Muscle layer of duodenum (tissue), 2 donors: ENCODE results near the gene OR5M8.

Experiments used
- H3K27ac ChIP-seq: one replicate; pipeline ENCODE4 v1.7.0; 2013; ENCODE audit warnings: mild to moderate bottlenecking, low read length
- H3K27me3 ChIP-seq: one replicate; pipeline ENCODE4 v1.7.0; 2013; ENCODE audit warnings: low read depth, mild to moderate bottlenecking, control low read depth, low read length
- H3K36me3 ChIP-seq, 2 donors: one replicate each; pipeline ENCODE4 v1.7.0; 2013; ENCODE audit warnings: low read length in 2 of 2, control low read depth in 1 of 2, mild to moderate bottlenecking in 1 of 2; ENCODE audit not compliant: insufficient read depth in 2 of 2, control insufficient read depth in 1 of 2
- H3K4me1 ChIP-seq, 2 donors: one replicate each; pipeline ENCODE4 v1.7.0; 2013; ENCODE audit warnings: low read length in 2 of 2, mild to moderate bottlenecking in 2 of 2, control low read depth in 1 of 2, moderate library complexity in 1 of 2; ENCODE audit not compliant: insufficient read depth in 2 of 2, control insufficient read depth in 1 of 2
- H3K4me3 ChIP-seq, 2 donors: one replicate each; pipeline ENCODE4 v1.7.0; 2013; ENCODE audit warnings: low read length in 2 of 2, low read depth in 1 of 2, mild to moderate bottlenecking in 1 of 2
- H3K9me3 ChIP-seq, 2 donors: one replicate each; pipeline ENCODE4 v1.7.0; 2013; ENCODE audit warnings: low read length in 2 of 2, control low read depth in 1 of 2, mild to moderate bottlenecking in 1 of 2; ENCODE audit not compliant: control insufficient read depth in 1 of 2
- donor health status: healthy.

Gene OR5M8

DNA sequence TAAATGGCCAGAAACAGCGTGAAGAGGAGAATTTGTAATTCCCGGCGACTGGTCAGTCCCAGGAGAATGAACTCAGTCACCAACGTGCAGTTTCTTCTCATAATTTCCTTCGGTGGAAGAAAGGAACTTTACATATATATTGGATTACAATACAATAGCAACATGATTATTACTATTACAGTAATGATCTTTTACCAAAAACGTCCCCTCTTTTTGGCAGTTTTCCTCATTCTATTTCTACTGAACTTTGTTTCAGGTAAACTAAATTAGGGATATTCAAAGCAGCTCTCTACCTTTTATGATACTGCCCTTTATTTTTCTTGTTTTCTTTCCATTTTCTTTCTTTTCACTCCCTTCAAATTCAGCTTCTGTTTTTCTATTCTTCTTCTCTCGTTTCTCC lies at the start of gene OR5M8:
Gene OR5M8, minus strand, starts transcription at position 101 of the 400 bp plus-strand sequence. Its CDS starts 0 bp downstream, at position 101.
- Histone ChIP-seq H3K4me3 (no peak within 1 kb of the TSS), H3K4me1 (no peaks in the 10 kb centered on the region), H3K27me3 (no peaks in the 10 kb centered on the region)

GRCh38 chr11:56533054-56533740 lies 42.0 kb upstream of the OR5M8 start:
- Histone ChIP-seq H3K27ac (no peak overlapping the region), H3K4me1 (no peaks in the 10 kb centered on the region), H3K36me3 (no peaks in the 10 kb centered on the region), H3K4me3 (no peak overlapping the region), H3K27me3 (no peaks in the 10 kb centered on the region), H3K9me3 (no peaks in the 10 kb centered on the region)

More for the DNA sequence above, at the start of gene OR5M8:
- Histone ChIP-seq H3K36me3 (no peaks in the 10 kb centered on the region), H3K9me3 (peaks cover 0 to 3% of the 10 kb centered on the region in 2 donors), H3K27ac (no peak within 1 kb of the TSS)

- Histone ChIP-seq H3K4me3 (no peak overlapping the region), H3K9me3 (no peaks in the 10 kb centered on the region), H3K4me1 (no peaks in the 10 kb centered on the region), H3K27ac (no peak overlapping the region), H3K36me3 (no peaks in the 10 kb centered on the region), H3K27me3 (no peaks in the 10 kb centered on the region)
Observed at GRCh38 chr11:56531856-56532255, 40.7 kb upstream of the OR5M8 start.

DNA sequence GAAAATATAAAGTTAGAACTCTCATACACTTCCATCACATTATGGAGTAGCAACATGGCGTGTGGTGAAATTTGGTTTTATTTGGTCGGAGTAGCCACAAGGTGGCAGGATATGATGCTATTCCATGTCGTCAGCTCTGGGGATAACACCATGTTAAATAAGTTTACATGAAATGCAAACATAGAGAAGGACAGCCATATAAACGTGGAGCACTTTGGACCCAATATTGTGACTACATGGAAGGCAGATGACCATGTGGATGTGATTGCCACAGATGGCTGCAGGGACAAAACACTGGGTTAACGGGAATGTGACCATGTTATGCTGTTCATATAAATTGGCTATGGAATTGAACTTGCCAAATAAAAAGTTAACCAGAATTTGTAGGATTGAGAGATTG lies 30.8 kb upstream of the OR5M8 start:
- H3K4me3 ChIP-seq, result no peak overlapping the region
- H3K27me3 ChIP-seq, result no peaks in the 10 kb centered on the region
- no peaks in the 10 kb centered on the region for H3K4me1 ChIP-seq
- no peak overlapping the region for H3K27ac ChIP-seq
- no peaks in the 10 kb centered on the region for H3K9me3 ChIP-seq
- no peaks in the 10 kb centered on the region for H3K36me3 ChIP-seq

DNA sequence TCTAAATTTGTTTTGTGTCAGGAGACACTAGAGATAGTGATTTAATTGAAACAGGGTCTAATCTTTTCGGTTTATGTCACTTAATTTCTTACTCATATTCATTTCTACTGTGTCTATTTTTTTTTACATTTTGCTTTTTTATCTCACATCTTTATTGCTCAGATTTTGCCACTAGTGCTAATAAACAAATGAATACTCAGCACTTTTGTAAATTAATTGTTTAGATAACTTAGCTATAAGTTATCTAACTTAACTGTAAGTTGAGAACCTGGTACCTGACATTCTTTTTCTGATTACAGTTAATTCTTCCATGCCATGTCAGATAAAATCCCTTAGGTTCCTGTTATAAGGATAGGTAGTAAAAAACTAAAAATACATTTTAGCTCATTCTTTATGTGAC lies 22.1 kb upstream of the OR5M8 start:
- no peaks in the 10 kb centered on the region for H3K9me3 ChIP-seq
- no peak overlapping the region for H3K27ac ChIP-seq
- H3K4me3 ChIP-seq, result no peak overlapping the region
- no peaks in the 10 kb centered on the region for H3K4me1 ChIP-seq
- no peaks in the 10 kb centered on the region for H3K36me3 ChIP-seq
- H3K27me3 ChIP-seq, result no peaks in the 10 kb centered on the region

GRCh38 chr11:56509439-56509838 lies 18.3 kb upstream of the OR5M8 start:
- Histone ChIP-seq H3K9me3 (no peaks in the 10 kb centered on the region), H3K27me3 (no peaks in the 10 kb centered on the region), H3K4me3 (no peak overlapping the region), H3K36me3 (no peaks in the 10 kb centered on the region), H3K4me1 (no peaks in the 10 kb centered on the region), H3K27ac (no peak overlapping the region)

DNA sequence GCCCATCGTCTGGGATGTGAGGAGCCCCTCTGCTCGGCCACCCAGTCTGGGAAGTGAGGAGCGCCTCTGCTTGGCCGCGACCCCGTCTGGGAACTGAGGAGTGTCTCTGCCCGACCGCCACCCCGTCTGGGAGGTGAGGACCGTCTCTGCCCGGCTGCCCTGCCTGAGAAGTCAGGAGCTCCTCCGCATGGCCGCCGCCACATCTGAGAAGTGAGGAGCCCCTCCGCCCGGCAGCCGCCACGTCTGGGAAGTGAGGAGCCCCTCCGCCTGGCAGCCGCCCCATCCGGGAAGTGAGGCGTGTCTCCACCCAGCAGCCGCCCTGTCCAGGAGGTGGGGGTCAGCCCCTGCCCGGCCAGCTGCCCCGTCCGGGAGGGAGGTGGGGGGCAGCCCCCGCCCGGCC lies 5.8 kb upstream of the OR5M8 start:
- Histone ChIP-seq H3K9me3 (no peaks in the 10 kb centered on the region), H3K4me3 (no peak overlapping the region), H3K4me1 (no peaks in the 10 kb centered on the region), H3K27ac (no peak overlapping the region), H3K36me3 (no peaks in the 10 kb centered on the region), H3K27me3 (no peaks in the 10 kb centered on the region)

DNA sequence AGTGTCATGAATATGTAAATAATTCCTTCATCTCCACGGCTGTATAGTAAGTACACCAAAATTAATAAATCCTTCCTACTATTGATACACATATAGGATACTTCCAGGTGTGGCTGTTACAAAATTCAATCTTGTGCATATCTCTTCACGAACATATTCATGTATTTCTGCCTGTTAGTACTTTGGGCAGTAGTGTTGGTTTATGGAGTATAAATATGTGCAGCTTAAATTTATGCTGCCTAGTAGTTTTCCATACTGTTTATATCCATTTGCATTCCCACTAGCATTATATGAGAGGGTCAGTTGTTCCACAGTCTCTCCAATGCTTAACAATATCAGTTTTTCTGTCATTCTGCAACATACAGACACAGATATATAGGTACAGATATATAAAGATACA lies 3.9 kb upstream of the OR5M8 start:
- H3K36me3 ChIP-seq, result no peaks in the 10 kb centered on the region
- no peaks in the 10 kb centered on the region for H3K4me1 ChIP-seq
- H3K9me3 ChIP-seq, result no peaks in the 10 kb centered on the region
- no peak overlapping the region for H3K27ac ChIP-seq
- H3K27me3 ChIP-seq, result no peaks in the 10 kb centered on the region
- H3K4me3 ChIP-seq, result no peak overlapping the region

DNA sequence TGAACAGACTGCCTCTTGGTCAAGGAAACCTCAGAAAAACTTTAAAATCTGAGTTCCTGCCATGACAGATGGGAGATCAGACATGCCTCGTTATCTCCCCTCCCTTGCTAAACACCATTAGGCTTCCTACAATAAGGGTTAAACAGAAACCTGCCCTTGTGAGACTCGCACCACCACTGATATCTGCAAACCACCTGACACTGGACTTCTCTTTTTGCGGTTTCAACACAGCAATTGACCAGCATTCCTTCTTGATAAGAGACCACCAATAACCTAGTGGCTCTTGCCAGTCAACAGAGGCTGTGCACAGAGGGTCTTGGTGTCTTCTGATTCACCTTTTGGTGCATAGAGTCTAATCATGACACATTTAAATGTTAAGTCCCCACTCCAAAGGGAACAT lies 4.4 kb downstream of the OR5M8 start:
- no peaks in the 10 kb centered on the region for H3K4me1 ChIP-seq
- H3K27ac ChIP-seq, result no peak overlapping the region
- peaks cover 0 to 3% of the 10 kb centered on the region in 2 donors for H3K9me3 ChIP-seq

DNA sequence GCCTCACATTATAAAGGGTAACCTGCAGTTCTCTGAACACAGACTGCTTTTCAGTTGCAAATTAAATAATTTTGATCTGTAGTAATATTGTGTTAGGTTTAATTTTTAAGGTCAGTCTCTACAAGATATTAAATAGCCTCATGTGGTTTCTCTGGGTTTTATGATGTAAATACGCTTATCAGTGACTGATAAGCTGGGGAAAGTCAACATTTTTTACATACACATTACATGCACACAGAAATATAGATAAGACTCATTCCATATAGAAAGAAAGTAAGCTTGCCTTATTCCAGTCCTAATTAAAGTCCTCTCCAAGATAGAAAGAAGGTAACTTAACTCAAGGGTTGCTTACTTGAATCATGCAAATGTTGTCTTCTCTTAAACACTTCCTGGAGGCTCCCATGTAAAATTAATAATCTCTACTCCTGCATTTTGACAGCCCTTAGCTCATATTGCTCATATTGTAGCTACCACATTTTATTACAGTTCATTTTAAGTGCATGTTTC lies 16.4 kb downstream of the OR5M8 start:
- no peak overlapping the region for H3K27ac ChIP-seq
- H3K36me3 ChIP-seq, result no peaks in the 10 kb centered on the region
- no peak overlapping the region for H3K4me3 ChIP-seq
- no peaks in the 10 kb centered on the region for H3K4me1 ChIP-seq
- H3K9me3 ChIP-seq, result no peaks in the 10 kb centered on the region
- no peaks in the 10 kb centered on the region for H3K27me3 ChIP-seq

More for the DNA sequence above, 4.4 kb downstream of the OR5M8 start:
- H3K27me3 ChIP-seq, result no peaks in the 10 kb centered on the region
- no peak overlapping the region for H3K4me3 ChIP-seq
- no peaks in the 10 kb centered on the region for H3K36me3 ChIP-seq

GRCh38 chr11:56473252-56473651 lies 17.9 kb downstream of the OR5M8 start, which contains the start of gene OR5M3:
Gene OR5M3 (minus strand): TSS chr11:56473352. CDS start chr11:56470497, 2,855 bp downstream.
- H3K27ac ChIP-seq, result no peak within 1 kb of the TSS
- no peak within 1 kb of the TSS for H3K4me3 ChIP-seq
- H3K36me3 ChIP-seq, result no peaks in the 10 kb centered on the region
- H3K9me3 ChIP-seq, result no peaks in the 10 kb centered on the region
- no peaks in the 10 kb centered on the region for H3K4me1 ChIP-seq
- H3K27me3 ChIP-seq, result no peaks in the 10 kb centered on the region

GRCh38 chr11:56457076-56457475 lies 34.1 kb downstream of the OR5M8 start:
- Histone ChIP-seq H3K4me1 (no peaks in the 10 kb centered on the region), H3K4me3 (no peak overlapping the region), H3K27me3 (no peaks in the 10 kb centered on the region), H3K9me3 (no peaks in the 10 kb centered on the region), H3K36me3 (no peaks in the 10 kb centered on the region), H3K27ac (no peak overlapping the region)
